ENCODE results near the gene DNAH5.

DNA sequence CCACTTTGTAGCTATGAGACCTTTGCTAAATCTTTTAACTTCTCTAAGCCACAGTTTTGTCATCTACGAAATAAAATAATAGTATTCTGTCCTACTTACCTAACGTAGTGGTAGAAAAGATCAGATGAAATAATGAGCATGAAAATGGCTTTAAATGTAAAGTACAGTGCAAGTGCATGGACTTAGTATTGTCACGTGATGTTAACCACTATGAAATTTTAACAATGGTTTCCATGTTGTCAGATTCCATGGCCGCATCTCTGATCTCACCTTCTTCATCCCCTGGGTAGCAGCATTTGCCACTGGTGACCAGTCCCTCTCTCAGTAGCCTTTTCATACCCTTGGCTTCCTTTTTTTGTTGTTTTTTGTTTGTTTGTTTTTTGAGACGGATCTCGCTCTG lies 45.9 kb downstream of the DNAH5 start:
- TF ChIP-seq, protein P1, sequence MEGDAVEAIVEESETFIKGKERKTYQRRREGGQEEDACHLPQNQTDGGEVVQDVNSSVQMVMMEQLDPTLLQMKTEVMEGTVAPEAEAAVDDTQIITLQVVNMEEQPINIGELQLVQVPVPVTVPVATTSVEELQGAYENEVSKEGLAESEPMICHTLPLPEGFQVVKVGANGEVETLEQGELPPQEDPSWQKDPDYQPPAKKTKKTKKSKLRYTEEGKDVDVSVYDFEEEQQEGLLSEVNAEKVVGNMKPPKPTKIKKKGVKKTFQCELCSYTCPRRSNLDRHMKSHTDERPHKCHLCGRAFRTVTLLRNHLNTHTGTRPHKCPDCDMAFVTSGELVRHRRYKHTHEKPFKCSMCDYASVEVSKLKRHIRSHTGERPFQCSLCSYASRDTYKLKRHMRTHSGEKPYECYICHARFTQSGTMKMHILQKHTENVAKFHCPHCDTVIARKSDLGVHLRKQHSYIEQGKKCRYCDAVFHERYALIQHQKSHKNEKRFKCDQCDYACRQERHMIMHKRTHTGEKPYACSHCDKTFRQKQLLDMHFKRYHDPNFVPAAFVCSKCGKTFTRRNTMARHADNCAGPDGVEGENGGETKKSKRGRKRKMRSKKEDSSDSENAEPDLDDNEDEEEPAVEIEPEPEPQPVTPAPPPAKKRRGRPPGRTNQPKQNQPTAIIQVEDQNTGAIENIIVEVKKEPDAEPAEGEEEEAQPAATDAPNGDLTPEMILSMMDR (optimal IDR thresholded peaks at IDR 0.05 in 1 of 3, IDR thresholded peaks at IDR 0.05 in 1 of 3, conservative IDR thresholded peaks at IDR 0.05 in 1 of 3; ENCODE audit: extremely low read depth in 1 of 3, insufficient read depth in 2 of 3, low read length in 3 of 3) = no peak
- TF ChIP-seq EZH2 (IDR thresholded peaks at IDR 0.05; ENCODE audit: low read length) = no peak
